ENCODE results near the gene PTPA.

The PTPA gene

GRCh38 chr9:129084087-129084486 is 27.1 kb upstream of the PTPA start:
- DNase-seq, result no peak

DNA sequence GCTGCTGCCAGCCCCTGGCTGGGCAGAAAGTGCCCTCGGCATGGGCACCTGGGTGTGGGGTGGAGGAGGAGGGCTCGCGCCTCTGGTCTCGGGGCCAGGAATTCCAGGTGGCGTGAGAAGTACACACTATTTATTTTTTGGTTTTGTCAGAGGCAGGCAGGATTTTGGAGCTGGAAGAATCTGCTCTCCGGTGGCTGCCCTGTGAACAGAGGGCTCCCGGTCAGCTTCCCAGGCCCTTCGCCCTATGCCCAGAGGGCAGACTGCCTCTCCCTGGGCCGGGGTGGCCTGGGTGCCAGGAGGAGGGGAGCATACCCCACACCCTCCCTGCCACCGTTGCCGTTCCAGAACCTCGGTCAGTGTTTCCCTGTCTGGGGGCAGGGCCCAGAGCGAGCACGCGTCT is 22.0 kb upstream of the PTPA start:
- DNase-seq, result no peak

GRCh38 chr9:129093602-129094386 is 17.4 kb upstream of the PTPA start:
- no peak for DNase-seq

- no peak for DNase-seq
Measured at GRCh38 chr9:129094387-129095169, 16.6 kb upstream of the PTPA start.

GRCh38 chr9:129095170-129095667 is 16.0 kb upstream of the PTPA start:
- DNase-seq, result no peak

DNA sequence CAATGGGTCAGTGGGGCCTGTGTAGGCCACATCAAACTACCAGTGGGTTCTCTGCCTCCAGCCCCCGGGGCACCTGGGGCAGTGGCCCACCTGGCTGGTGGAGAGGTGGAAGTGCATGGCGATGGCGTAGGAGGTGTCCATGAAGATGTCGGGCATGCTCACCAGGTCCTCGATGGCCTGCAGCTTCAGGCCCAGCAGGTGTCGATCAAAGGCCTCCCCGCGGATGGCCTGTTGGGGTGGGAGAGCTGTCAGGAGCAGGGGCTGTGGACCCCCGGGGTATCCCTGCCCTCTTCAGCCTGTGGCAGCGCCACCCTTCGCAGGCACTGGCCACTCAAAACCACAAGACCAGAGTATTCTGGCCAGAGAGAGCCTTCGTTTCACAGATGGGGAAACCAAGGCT is 15.3 kb upstream of the PTPA start:
- DNase-seq, result no peak

GRCh38 chr9:129097671-129098306 is 13.4 kb upstream of the PTPA start:
- no peak for DNase-seq

DNA sequence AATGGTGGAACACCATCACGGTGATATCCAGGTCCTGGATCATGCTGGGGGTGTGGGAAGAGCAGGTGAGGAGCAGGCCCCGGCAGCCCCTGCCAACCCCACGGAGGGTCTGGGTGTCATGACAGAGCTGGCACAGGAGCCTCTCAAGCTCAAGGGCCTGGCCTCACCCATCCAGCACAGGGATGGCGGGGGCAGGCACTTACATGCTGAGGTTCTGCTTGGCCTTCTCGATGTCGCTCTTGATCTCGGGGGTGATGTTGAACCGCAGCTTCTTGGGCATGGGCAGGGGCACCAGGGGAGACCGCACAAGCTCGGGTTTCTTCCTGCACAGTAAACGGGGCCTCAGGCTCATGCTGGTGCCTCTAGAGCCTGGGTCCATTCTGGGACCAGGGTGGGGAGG is 12.9 kb upstream of the PTPA start:
- DNase-seq, result no peak

DNA sequence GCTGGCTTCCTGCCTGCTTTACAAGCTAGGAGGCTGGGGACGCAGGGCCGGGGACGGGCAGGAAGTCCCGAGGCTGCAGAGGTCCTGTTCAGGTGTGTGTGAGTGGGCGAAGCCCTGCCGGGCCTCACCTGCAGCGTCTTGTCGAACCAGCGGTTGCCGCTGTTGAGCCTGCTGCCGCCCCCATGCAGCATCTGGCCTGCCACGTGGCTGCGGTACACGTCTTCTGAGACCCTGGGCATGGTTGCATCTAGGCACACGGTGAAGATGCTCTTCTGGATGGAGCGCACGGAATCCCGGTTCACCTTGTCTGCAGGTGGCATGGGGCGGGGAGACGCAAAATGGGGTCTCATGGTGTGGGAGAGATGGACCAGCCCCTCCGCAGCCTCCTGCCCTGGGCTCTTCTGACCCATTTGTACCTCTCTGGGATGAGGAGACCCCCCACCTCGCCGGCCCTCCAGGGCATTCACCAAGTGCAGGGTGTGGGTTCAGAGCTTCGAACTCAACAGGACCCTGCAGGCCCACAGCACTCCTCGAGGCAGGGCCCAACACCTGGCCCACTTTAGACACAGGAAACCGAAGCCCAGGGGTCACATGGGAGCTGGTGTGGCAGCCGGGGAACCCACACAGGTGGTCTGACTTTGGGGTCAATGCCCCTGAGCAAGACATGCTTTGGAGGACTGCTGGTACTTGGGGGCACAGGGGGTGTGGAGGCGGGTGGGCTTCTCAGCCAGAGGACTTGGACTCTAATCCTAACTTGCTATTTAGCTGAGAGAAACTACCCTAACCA is 10.6 kb upstream of the PTPA start:
- DNase-seq, result no peak

DNA sequence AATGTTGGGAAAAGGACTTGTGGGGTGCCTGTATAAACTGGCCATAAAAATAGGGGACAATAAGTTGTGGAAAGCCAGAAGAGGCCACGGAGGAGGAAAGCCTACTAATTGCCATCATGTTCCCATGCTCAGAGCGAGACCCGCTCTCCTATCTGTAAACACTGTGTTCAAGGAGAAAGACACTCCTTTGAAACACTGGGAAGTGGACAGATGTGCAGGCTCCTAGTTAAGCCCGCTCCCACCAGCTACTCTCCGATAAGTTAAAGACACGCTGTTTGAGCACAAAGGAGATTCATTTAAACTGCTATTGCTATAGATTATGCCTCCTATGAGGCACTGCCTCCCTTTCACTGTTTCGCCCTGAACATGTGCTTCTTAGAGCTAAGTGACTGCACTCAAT is 9.9 kb upstream of the PTPA start:
- no peak for DNase-seq

- DNase-seq, result no peak
Measured at GRCh38 chr9:129102095-129102525, 9.1 kb upstream of the PTPA start.

GRCh38 chr9:129102791-129103594 is 8.2 kb upstream of the PTPA start:
- peak; percentile 51 for DNase-seq

- no peak for DNase-seq
Measured at GRCh38 chr9:129103595-129103965, 7.6 kb upstream of the PTPA start.

- no peak for DNase-seq
Measured at GRCh38 chr9:129104051-129104450, 7.2 kb upstream of the PTPA start.

- no peak for DNase-seq
Measured at GRCh38 chr9:129105857-129106694, 5.1 kb upstream of the PTPA start.

GRCh38 chr9:129107651-129108050 is 3.6 kb upstream of the PTPA start:
- DNase-seq, result no peak

GRCh38 chr9:129108083-129108804 is 3.0 kb upstream of the PTPA start:
- DNase-seq, result no peak

- DNase-seq, result peak; percentile 31
Measured at GRCh38 chr9:129108805-129109536, 2.2 kb upstream of the PTPA start.

GRCh38 chr9:129109537-129109903 is 1.7 kb upstream of the PTPA start:
- DNase-seq, result no peak

Measured in COR-L47 (cell line).